Coronary artery (tissue), 2 donors: ENCODE results near the gene HTRA1.

Experiments used
- DNase-seq: peaks from one replicate; pipeline ENCODE4 v3.0.0-alpha.2; 2017; ENCODE audit warnings: low spot score
- H3K27ac ChIP-seq, 2 donors: fragments of 200-600 bp; sonication (generic); one replicate each; pipeline ENCODE4 v1.5.1; 2016 to 2019
- H3K4me3 ChIP-seq: fragments of 200-600 bp; sonication (generic); 2 replicates; pipeline ENCODE4 v1.5.1; 2016; ENCODE audit warnings: mild to moderate bottlenecking, moderate library complexity
- TF ChIP-seq, protein P1 (sequence below): fragments of 200-600 bp; sonication (generic); IDR thresholded peaks from one replicate; pipeline ENCODE4 v1.5.1; 2019; ENCODE audit warnings: antibody characterized with exemption

Gene HTRA1

DNA sequence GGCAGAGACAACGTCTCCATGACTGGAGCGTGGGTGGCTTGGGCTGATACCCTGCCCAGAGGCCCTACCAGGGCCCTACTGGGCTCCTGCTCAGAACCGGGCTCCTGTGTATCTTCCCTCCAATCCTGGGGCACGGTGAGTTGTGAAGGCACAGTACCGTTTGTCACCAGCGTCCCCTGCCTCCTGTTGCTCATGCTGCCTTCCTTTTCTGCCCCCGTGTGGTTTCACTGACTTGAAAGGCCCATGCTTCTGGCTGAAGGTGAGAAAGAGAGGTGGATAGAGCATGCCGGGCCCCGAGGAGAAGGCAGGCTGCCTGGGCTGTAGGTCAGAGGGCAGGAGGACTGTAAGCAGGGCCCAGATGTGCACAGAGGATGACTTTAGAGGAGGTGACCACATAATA is 90.1 kb downstream of the HTRA1 start:
- no peak overlapping the region for H3K27ac ChIP-seq
- TF ChIP-seq, protein P1, sequence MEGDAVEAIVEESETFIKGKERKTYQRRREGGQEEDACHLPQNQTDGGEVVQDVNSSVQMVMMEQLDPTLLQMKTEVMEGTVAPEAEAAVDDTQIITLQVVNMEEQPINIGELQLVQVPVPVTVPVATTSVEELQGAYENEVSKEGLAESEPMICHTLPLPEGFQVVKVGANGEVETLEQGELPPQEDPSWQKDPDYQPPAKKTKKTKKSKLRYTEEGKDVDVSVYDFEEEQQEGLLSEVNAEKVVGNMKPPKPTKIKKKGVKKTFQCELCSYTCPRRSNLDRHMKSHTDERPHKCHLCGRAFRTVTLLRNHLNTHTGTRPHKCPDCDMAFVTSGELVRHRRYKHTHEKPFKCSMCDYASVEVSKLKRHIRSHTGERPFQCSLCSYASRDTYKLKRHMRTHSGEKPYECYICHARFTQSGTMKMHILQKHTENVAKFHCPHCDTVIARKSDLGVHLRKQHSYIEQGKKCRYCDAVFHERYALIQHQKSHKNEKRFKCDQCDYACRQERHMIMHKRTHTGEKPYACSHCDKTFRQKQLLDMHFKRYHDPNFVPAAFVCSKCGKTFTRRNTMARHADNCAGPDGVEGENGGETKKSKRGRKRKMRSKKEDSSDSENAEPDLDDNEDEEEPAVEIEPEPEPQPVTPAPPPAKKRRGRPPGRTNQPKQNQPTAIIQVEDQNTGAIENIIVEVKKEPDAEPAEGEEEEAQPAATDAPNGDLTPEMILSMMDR = no peak
- peak; percentile 65 for DNase-seq
- no peak overlapping the region for H3K4me3 ChIP-seq

DNA sequence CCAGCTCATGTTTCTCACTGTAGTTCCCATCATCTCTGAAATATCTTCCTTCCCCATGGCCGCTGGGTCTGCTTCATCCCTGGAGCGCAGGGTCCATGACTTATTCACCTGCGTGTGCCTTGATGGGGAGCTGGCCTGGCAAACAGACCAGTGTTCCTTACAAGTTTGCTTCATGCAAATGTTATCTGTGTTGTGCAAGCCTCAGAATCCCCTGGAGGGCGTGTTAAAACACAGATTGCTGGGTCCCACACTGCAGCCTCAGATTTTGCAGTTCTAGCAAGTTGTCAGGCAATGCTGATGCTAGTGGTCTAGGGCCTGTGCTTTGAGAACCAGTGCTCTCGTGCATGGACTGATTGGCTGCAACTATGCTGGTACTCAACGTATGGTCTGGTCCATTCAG is 92.0 kb downstream of the HTRA1 start:
- DNase-seq = peak; percentile 35
- TF ChIP-seq, protein P1 = no peak
- Histone ChIP-seq H3K27ac (no peak overlapping the region), H3K4me3 (no peak overlapping the region)

DNA sequence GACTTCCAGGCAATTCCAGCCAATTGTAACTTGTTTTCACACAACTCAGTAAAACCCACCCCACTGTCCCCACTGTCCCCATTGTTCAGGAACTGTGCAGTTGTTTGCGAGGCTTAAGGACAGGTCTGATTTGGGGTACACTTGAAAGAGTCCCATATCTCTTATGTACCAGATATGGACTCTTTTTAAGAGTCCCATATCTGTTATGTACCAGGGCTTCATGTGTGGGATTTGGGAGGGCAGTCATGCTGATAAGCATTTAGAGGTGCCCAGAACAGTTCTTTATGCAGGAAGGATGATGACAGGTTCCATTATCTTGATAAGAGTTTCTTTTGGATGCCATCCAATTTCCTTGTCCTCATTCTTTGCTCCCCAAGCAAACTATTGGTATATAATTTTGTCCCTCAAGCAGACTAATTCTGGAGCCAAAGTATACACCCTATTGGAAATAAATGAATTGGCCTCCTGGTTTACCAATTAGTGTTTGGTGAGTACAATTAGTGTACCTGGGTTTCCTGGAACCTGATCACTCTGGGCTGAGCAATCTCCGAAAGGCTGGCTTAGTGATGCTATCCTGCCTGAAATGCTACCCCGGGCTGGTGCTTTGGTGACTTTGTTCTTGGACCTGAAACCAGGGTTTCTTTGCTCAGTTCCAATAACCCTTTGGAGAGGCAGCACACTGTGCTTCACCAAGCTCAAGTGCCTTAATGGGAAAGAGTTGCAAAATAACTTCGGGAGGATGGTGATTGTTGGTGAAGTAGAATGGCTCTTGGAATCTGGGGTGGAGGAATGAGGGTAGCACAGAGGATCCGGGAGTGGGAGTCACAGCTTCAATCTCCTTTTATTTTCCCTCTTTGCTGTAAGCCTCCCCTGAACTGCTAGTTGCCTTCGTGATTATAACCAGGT is 93.0 kb downstream of the HTRA1 start:
- Histone ChIP-seq H3K27ac (no peak overlapping the region), H3K4me3 (no peak overlapping the region)
- TF ChIP-seq, protein P1 = no peak
- peak; percentile 36 for DNase-seq

DNA sequence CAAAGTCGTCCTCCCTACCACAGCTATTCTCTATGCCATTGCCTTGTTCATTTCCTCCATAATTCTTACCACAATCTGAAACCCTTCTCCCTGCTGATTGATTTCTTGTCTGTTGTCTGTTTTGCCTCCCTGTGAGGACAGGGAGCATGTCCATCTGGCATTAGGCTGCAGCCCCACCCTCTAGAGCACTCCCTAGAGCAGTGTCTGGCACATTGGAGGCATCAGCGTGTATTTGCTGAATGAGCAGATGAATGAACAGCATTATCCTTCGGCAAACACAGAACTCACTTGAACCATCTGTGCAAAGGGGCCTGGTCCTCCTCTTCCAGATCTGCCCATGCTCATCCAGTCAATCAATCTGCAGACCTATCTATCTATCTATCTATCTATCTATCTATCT is 94.1 kb downstream of the HTRA1 start:
- H3K27ac ChIP-seq = no peak overlapping the region
- no peak overlapping the region for H3K4me3 ChIP-seq
- TF ChIP-seq, protein P1 = no peak
- DNase-seq = no peak

DNA sequence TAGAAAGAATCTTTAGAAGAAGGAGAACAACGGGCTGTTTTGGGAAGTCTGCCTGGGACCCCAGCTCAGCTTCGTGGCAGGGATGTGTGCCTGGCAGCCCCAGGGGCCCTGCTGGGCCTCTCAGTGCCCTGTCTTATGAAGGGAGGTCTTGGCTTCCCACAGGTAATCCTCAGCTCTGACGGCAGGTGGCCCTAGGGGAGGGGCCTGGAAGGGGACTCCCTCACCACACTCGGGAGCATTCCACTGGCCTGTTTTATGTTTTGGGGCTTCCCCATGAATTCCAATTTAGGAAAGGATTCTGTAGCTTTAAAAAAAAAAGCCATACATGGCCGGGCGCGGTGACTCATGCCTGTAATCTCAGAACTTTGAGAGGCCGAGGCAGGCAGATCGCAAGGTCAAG is 96.2 kb downstream of the HTRA1 start:
- DNase-seq = no peak
- Histone ChIP-seq H3K4me3 (no peak overlapping the region), H3K27ac (no peak overlapping the region)
- TF ChIP-seq, protein P1 = no peak

DNA sequence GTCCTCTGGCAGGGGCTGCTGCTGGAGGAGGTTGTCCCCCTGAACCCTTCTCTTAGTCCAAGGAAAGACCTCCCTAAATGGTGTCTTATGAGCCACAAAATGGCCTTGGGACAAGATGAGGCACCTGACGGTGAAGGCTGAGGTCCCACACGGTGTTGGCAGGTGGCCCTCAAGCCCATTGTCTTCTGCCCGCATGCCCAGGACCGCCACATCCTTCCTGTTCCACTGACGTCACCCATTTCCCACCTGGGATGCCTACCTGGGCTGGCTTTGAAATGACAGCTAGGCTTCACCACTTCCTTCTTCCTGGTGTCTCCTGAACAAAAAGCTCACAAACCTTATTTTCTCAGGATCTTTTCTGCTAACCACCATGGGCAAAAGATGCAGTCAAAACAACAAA is 97.1 kb downstream of the HTRA1 start:
- no peak overlapping the region for H3K27ac ChIP-seq
- TF ChIP-seq, protein P1 = no peak
- no peak for DNase-seq
- no peak overlapping the region for H3K4me3 ChIP-seq

DNA sequence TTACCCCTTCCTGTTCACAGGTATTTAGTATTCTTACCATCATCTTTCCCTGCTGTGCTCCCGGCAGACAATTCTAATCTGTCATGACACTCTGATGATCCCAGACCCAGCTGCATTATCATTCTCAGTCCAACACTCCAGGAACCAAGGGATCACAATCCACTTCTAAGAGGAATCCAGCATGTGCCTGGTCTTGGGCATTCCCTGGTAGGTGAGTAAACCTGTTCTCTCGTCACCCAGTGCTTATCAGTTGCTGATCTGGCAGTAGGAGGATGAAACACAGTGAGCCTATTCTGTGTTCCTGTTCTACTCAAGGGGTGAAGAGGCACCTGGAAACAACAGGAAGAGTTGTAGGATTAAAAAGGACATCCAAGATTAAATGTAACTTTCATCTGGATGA is 97.9 kb downstream of the HTRA1 start:
- Histone ChIP-seq H3K4me3 (no peak overlapping the region), H3K27ac (no peak overlapping the region)
- TF ChIP-seq, protein P1 = no peak
- peak; percentile 53 for DNase-seq
